ENCODE results near the gene PAMR1. TPM values are rescaled to one million over a fixed set of nuclear protein-coding genes. Genes with fewer than 3 reads are reported as not detected.

PAMR1 gene
- total and polyA plus RNA-seq, 10 of the 15 experiments (the other 5 are each of a cell fraction or from before 2014, with no cell fraction given): 0.04 TPM; not detected in 9

- TF ChIP-seq ZNF24 (IDR thresholded peaks at IDR 0.05) (no peak), ATF2 (IDR thresholded peaks at IDR 0.05; ENCODE audit: low read length) (peak; percentile 87), MEF2B (IDR thresholded peaks at IDR 0.05; ENCODE audit: partially characterized antibody, poor library complexity, severe bottlenecking) (peak; percentile 76), HDGF (IDR thresholded peaks at IDR 0.05) (no peak), BCL11A (IDR thresholded peaks at IDR 0.05; ENCODE audit: low read depth, low read length) (peak; percentile 11; the same call in 1 of the 2 replicates), ZNF622 (IDR thresholded peaks at IDR 0.05) (no peak), RBBP5 (conservative IDR thresholded peaks at IDR 0.05) (no peak), CREM (IDR thresholded peaks at IDR 0.05; ENCODE audit: low read depth) (peak; percentile 78), POLR2AphosphoS2 (IDR thresholded peaks at IDR 0.05; ENCODE audit: low read depth, low read length) (no peak), RFX5 (IDR thresholded peaks at IDR 0.05; ENCODE audit: low read depth, low read length) (no peak), POLR2AphosphoS5 (IDR thresholded peaks at IDR 0.05; ENCODE audit: low read length) (no peak), SMARCA5 (IDR thresholded peaks at IDR 0.05) (no peak), CBX5 (IDR thresholded peaks at IDR 0.05; ENCODE audit: low read depth) (no peak), ZBED1 (IDR thresholded peaks at IDR 0.05; ENCODE audit: borderline replicate concordance) (peak; percentile 71; the same call in 1 of the 2 replicates), HCFC1 (IDR thresholded peaks at IDR 0.05; ENCODE audit: low read length) (no peak), E2F4 (IDR thresholded peaks at IDR 0.05; ENCODE audit: low read depth, low read length) (no peak), FOS (IDR thresholded peaks at IDR 0.05; ENCODE audit: borderline replicate concordance, extremely low read depth, insufficient read length) (no peak), TBL1XR1 (IDR thresholded peaks at IDR 0.05; ENCODE audit: low read depth, low read length) (peak; percentile 61; the same call in 1 of the 2 replicates), POU2F2 (IDR thresholded peaks at IDR 0.05; ENCODE audit: borderline replicate concordance, low read depth, low read length) (peak; percentile 91), NFXL1 (IDR thresholded peaks at IDR 0.05; ENCODE audit: borderline replicate concordance) (no peak), RB1 (IDR thresholded peaks at IDR 0.05; ENCODE audit: borderline replicate concordance) (no peak), ZBTB33 (IDR thresholded peaks at IDR 0.05) (no peak), PAX5 (IDR thresholded peaks at IDR 0.05; ENCODE audit: borderline replicate concordance, low read depth, low read length) (peak; percentile 67; the same call in 1 of the 2 replicates), SREBF2 (IDR thresholded peaks at IDR 0.05; ENCODE audit: low read length) (no peak), E2F8 (IDR thresholded peaks at IDR 0.05; ENCODE audit: low read depth, partially characterized antibody) (no peak)
Measured at GRCh38 chr11:35390737-35391682, 134.4 kb downstream of the PAMR1 start (continued).
